GM13976 (cell line): ENCODE data around the gene IKZF5.

Experiments used
- DNase-seq: peaks from one replicate; pipeline ENCODE4 v3.0.0; 2012; ENCODE audit warnings: low spot score
- in situ Hi-C: fragments of 300-500 bp; cut with MboI; formaldehyde crosslinking; loops from one replicate; pipeline ENCODE4 v1.12.0; 2022; ENCODE audit warnings: low sequenced_read_pairs, mixed read lengths, inconsistent platforms; ENCODE audit not compliant: unreplicated experiment
- TF ChIP-seq, protein P1 (sequence below): IDR thresholded peaks from 2 replicates; pipeline ENCODE4 v1.5.1; 2012; ENCODE audit warnings: borderline replicate concordance, mild to moderate bottlenecking; ENCODE audit not compliant: insufficient read depth; ENCODE audit errors: extremely low read depth, missing control alignments, control extremely low read depth

IKZF5 gene

DNA sequence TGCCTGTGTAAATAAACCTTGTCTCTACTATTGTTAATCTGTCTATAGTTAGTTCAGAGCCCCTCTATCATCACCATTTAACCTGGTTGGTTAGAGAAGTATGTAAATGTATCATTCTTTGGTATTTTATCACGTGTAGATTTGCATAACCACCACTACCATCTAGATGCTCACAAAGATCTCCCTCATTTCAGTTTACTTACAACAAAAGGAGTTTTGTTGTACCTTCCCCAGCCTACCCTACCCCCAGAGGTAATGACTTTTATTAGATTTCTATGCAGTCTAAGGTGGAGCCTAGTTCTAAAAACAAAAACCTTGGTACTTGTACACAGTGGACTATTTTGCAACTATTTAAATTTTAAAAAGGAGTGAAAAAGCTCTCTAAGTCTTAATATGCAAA lies 17.7 kb upstream of the IKZF5 start:
- TF ChIP-seq, protein P1, sequence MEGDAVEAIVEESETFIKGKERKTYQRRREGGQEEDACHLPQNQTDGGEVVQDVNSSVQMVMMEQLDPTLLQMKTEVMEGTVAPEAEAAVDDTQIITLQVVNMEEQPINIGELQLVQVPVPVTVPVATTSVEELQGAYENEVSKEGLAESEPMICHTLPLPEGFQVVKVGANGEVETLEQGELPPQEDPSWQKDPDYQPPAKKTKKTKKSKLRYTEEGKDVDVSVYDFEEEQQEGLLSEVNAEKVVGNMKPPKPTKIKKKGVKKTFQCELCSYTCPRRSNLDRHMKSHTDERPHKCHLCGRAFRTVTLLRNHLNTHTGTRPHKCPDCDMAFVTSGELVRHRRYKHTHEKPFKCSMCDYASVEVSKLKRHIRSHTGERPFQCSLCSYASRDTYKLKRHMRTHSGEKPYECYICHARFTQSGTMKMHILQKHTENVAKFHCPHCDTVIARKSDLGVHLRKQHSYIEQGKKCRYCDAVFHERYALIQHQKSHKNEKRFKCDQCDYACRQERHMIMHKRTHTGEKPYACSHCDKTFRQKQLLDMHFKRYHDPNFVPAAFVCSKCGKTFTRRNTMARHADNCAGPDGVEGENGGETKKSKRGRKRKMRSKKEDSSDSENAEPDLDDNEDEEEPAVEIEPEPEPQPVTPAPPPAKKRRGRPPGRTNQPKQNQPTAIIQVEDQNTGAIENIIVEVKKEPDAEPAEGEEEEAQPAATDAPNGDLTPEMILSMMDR: no peak
- in situ Hi-C loops: loop anchor here (10.0 kb wide), 1 partner anchor 538 kb away; no protein-coding TSS in a partner anchor
- no peak for DNase-seq

DNA sequence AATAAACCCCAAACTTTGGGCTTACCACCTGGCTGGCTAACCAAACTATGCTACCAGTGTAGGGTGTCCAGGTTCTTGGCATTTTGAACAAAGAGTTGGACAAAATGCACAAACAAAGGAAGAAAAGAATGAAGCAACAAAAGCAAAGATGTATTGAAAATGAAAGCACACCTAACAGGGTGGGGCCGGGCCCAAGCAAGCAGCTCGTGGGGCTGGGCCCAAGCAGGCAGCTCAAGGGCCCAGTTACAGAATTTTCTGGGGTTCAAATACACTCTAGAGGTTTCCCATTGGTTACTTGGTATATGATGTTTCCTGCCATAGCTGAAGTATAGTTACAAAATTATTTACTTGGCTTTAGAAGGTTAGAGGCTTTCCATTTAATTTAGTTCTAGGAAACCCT lies 15.9 kb upstream of the IKZF5 start:
- DNase-seq: no peak
- TF ChIP-seq, protein P1: no peak
- in situ Hi-C loops: loop anchor here (10.0 kb wide), 1 partner anchor 540 kb away; no protein-coding TSS in a partner anchor

DNA sequence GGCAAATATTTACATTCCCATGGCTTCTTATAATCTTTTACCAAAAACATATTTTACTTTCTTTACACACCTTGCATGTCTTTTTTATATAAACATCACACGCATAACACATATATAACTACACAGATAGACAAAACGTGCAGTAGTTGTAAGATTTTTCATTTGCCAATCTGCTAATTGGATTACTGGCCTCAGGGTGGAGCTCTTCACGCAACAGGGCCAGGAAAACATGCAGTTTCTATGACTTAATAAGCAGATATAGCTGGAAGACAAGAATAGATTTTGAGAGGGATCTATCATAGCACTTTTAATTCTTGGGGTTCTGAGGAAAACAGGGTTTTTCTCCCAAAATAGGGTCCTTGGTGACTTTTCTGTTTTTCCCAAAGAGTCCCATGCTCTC lies 12.9 kb upstream of the IKZF5 start:
- in situ Hi-C loops: loop anchor here (10.0 kb wide), 1 partner anchor 543 kb away; no protein-coding TSS in a partner anchor
- TF ChIP-seq, protein P1: peak; percentile 18
- DNase-seq: no peak

DNA sequence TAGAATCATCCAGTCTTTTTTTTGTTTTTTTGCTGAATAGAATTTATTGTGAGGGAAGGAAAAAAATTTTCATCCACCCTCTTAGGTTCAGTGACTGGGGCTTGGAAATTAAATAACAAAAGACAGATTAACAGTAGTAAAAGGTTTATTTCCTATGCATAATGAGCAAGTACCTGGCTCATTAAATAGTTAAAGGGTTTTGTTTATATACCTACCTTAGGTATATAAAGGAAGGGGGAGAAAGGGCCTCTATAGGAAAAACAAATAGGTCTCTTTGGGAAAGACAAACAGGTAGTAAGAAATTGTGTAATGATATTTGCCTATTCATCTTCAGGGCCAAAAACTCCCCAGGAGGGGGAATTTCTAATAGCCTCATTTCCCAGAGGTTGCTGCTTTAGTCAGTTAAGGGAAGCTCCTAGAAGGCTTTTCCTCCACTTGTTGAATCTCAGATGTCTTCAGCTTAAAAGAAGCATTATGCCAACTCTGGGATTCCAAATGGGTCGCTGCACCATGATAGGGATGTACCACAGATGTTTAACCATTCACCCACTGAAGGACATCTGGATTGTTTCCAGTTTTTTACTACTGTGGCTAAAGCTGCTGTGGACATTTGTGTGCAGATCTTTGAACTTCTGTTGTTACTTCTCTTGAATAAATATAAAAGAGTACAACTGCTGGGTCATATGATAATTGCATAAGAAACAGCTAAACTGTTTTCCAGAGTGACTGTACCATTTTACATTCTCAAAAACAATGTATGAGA lies 11.5 kb upstream of the IKZF5 start:
- in situ Hi-C loops: loop anchor here (10.0 kb wide), 1 partner anchor 545 kb away; no protein-coding TSS in a partner anchor
- TF ChIP-seq, protein P1: no peak
- no peak for DNase-seq

DNA sequence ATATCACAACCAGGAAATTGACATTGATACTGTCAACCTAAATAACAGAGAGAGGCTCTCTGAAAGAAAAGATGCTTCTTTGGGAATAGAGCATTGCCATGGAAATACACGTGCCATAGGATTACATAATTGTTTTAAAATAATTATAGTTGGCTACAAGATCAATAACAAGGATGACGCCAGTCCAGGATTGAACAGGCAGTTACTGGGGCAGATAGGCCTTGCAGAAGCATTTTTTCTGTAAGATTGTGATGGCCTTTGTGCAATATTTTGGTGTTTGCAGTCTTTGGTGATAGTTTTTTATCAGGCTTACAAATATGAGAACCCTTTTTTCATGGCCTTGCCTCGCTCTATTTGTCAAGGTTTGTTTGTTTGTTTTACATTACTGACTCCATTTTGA lies 10.7 kb upstream of the IKZF5 start:
- in situ Hi-C loops: no loop called here
- TF ChIP-seq, protein P1: no peak
- DNase-seq: no peak

DNA sequence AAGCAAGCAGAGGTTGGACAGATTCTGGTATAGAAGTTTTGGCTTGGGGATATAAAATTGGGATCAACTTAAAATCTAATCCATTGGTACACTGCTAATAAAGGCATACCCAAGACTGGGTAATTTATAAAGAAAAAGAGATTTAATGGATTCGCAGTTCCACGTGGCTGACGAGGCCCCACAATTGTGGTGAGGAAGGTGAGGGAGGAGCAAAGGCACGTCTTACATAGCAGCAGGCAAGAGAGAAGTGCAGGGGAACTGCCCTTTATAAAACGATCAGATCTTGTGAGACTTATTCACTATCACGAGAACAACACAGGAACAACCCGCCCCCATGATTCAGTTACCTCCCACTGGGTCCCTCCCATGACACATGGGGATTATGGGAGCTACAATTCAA lies 9.9 kb upstream of the IKZF5 start:
- in situ Hi-C loops: no loop called here
- no peak for DNase-seq
- TF ChIP-seq, protein P1: no peak
